ENCODE results near the gene NDUFS4. TPM values are rescaled to one million over a fixed set of nuclear protein-coding genes. Genes with fewer than 3 reads are reported as not detected.
"Not testable (repeated sequence)": the region's sequence is repeated elsewhere in the genome, so short reads cannot be mapped to it uniquely, and the experiment has no call there.

The NDUFS4 gene
- total RNA-seq, 2 experiments from 2014 or later: 52.2 to 69.1 TPM

DNA sequence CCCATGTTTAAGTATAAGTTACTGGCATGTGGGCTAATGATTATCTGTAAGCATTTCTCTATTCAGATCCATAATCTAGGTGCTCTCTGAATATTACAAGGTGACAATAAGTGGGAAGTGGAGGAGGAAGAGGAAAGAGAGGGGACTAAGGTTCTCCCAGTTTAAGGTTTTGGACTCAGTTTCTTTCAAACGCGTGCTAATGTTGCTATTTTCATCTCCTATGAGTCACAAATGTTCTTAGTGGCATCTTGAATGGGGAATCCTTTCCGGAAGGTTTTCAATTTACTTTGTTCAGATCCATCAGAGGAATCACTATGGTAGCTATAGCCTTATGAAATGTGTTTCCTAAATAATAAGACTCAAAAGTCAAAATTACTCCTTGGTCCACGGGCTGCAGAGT, 48.5 kb downstream of the NDUFS4 start:
- ATAC-seq; H3K27me3 Mint-ChIP-seq; H3K4me3 Mint-ChIP-seq; DNase-seq; H3K27ac Mint-ChIP-seq; CTCF ChIA-PET; POLR2A ChIA-PET; H3K9me3 Mint-ChIP-seq (ENCODE audit: low read depth); intact Hi-C loops (cut with DNase I, micrococcal nuclease); H3K4me1 Mint-ChIP-seq: not testable (repeated sequence)
- peaks cover 34% of the 10 kb centered on the region for H3K36me3 Mint-ChIP-seq (ENCODE audit: low read depth)

DNA sequence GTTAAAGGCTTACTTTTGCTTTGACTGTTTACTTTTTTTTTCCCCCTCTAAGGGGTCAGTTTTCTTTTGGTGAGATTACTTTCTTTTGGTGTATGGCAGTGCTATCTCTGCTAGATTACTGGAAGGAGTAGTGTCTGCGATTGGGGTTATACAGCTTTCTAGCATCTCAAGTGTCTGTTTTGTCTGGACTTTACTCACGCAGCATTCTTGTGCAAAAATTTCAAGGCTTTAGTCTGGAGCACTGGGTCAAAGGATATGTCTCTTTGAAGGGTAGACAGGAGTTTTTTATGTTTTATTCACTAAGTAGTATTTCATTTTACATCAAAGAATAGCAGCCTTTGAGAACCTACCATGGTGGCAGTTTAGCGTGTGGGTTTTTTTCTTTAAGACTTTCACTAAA, 52.6 kb downstream of the NDUFS4 start:
- peaks cover 17% of the 10 kb centered on the region for H3K36me3 Mint-ChIP-seq (ENCODE audit: low read depth)
- H3K4me3 Mint-ChIP-seq: no peak overlapping the region
- H3K4me1 Mint-ChIP-seq: peaks cover 7% of the 10 kb centered on the region
- no peaks in the 10 kb centered on the region for H3K27me3 Mint-ChIP-seq
- H3K27ac Mint-ChIP-seq: no peak overlapping the region
- intact Hi-C loops (cut with DNase I, micrococcal nuclease): no loop called here
- DNase-seq (no peak), ATAC-seq (no peak)
- no peaks in the 10 kb centered on the region for H3K9me3 Mint-ChIP-seq (ENCODE audit: low read depth)
- ChIA-PET POLR2A (no interaction called here), CTCF (no interaction called here)

- H3K27me3 Mint-ChIP-seq: no peaks in the 10 kb centered on the region
- DNase-seq: no peak
- H3K9me3 Mint-ChIP-seq (ENCODE audit: low read depth): no peaks in the 10 kb centered on the region
- POLR2A ChIA-PET: no interaction called here
- peaks cover 17% of the 10 kb centered on the region for H3K36me3 Mint-ChIP-seq (ENCODE audit: low read depth)
- H3K4me1 Mint-ChIP-seq: peaks cover 7% of the 10 kb centered on the region
- intact Hi-C loops (cut with DNase I, micrococcal nuclease): no loop called here
- CTCF ChIA-PET: no interaction called here
- no peak overlapping the region for H3K4me3 Mint-ChIP-seq
- ATAC-seq: no peak
- no peak overlapping the region for H3K27ac Mint-ChIP-seq
Measured at GRCh38 chr5:53613536-53613935, 53.1 kb downstream of the NDUFS4 start.

GRCh38 chr5:53614376-53614885, 54.0 kb downstream of the NDUFS4 start:
- no peak for ATAC-seq
- no peak overlapping the region for H3K27ac Mint-ChIP-seq

DNA sequence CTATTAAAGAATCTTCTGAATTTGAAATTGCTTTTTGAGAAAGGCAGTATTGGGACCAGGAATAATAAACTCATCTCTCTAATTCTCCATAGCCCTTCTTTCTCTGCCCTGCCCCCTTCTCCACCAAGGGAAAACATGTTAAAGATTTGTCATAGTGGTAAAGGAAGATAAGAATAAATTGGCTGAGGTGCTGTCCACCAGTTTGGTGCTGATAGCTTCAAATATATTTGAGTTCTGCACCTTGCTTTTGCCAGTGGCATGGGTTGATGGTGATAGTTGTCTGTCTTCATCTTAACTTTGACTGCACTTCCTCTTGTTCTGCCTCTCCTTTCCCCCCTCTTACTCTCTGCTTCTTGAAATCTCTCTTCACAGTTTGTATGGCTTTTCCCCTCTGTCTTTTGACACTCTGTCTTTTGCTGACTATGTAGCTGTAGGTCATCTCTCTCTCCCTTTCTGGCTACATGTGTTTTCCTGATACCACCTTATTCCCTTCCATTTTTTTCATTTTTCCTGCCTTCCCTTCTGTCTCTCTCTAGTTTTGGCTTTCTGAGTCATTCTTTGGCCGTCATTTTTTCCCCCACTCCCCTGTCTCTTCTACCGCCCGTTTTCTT, 56.6 kb downstream of the NDUFS4 start:
- H3K4me3 Mint-ChIP-seq: no peak overlapping the region
- no peaks in the 10 kb centered on the region for H3K4me1 Mint-ChIP-seq
- CTCF ChIA-PET: interaction anchor here (0.7 to 1.0 kb wide), 2 partner anchors 27 to 694 kb away, joined by 3 read pairs; no protein-coding TSS in a partner anchor
- intact Hi-C loops (cut with DNase I, micrococcal nuclease): no loop called here
- H3K36me3 Mint-ChIP-seq (ENCODE audit: low read depth): peaks cover 16% of the 10 kb centered on the region
- no peak overlapping the region for H3K27ac Mint-ChIP-seq
- DNase-seq (no peak), ATAC-seq (no peak)
- H3K27me3 Mint-ChIP-seq: no peaks in the 10 kb centered on the region
- H3K9me3 Mint-ChIP-seq (ENCODE audit: low read depth): peaks cover 4% of the 10 kb centered on the region
- POLR2A ChIA-PET: no interaction called here

More at GRCh38 chr5:53614376-53614885, 54.0 kb downstream of the NDUFS4 start:
- H3K27me3 Mint-ChIP-seq: no peaks in the 10 kb centered on the region
- peaks cover 12% of the 10 kb centered on the region for H3K36me3 Mint-ChIP-seq (ENCODE audit: low read depth)
- intact Hi-C loops (cut with DNase I, micrococcal nuclease): no loop called here
- H3K9me3 Mint-ChIP-seq (ENCODE audit: low read depth): no peaks in the 10 kb centered on the region
- H3K4me3 Mint-ChIP-seq: no peak overlapping the region
- H3K4me1 Mint-ChIP-seq: peaks cover 5% of the 10 kb centered on the region
- DNase-seq: no peak
- ChIA-PET CTCF (no interaction called here), POLR2A (no interaction called here)

DNA sequence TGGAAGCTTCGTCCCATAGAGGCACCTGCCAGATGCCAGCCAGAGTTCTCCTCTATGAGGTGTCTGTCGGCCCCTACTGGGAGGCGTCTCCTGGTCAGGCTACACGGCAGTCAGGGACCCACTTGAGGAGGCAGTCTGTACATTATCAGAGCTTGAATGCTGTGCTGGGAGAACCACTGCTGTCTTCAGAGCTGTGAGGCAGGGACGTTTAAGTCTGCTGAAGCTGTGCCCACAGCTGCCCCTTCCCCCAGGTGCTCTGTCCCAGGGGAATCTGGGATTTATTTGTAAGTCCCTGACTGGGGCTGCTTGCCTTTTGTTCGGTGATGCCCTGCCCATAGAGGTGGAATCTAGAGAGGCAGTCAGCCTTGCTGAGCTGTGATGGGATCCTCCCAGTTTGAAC, 70.8 kb downstream of the NDUFS4 start:
- ChIA-PET POLR2A (no interaction called here), CTCF (no interaction called here)
- peaks cover 24% of the 10 kb centered on the region for H3K4me1 Mint-ChIP-seq
- ATAC-seq: no peak
- no peak overlapping the region for H3K4me3 Mint-ChIP-seq
- intact Hi-C loops (cut with DNase I, micrococcal nuclease): no loop called here
- H3K27ac Mint-ChIP-seq: no peak overlapping the region
- H3K9me3 Mint-ChIP-seq (ENCODE audit: low read depth): peaks cover 10% of the 10 kb centered on the region
- H3K27me3 Mint-ChIP-seq: no peaks in the 10 kb centered on the region
- DNase-seq: no peak
- peaks cover 40% of the 10 kb centered on the region for H3K36me3 Mint-ChIP-seq (ENCODE audit: low read depth)

DNA sequence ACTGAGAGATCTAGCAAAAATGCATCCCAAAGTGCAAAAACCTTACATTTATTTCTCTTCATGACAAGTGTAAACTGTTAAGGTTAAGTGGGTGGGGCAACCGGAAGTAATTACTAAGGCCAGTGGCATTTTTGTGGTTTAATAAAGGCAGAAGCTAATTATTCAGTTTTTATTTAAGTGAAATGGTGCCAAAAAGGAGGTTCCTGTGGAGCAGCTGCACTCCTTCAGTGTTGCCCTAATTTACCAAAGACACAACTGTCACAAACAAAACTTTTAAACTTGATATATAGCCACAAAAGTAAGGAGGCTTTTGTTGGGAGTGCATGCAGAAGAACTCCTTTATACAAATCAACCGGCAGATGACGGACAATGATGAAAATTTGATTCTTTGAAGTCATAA, 81.6 kb downstream of the NDUFS4 start:
- peaks cover 25% of the 10 kb centered on the region for H3K36me3 Mint-ChIP-seq (ENCODE audit: low read depth)
- CTCF ChIA-PET: no interaction called here
- no peak overlapping the region for H3K27ac Mint-ChIP-seq
- H3K27me3 Mint-ChIP-seq: no peaks in the 10 kb centered on the region
- ATAC-seq (no peak), DNase-seq (no peak)
- H3K4me3 Mint-ChIP-seq: no peak overlapping the region
- no peaks in the 10 kb centered on the region for H3K9me3 Mint-ChIP-seq (ENCODE audit: low read depth)
- intact Hi-C loops (cut with DNase I, micrococcal nuclease): no loop called here
- H3K4me1 Mint-ChIP-seq: no peaks in the 10 kb centered on the region
- POLR2A ChIA-PET: no interaction called here

- Mint-ChIP-seq H3K36me3 (ENCODE audit: low read depth) (peaks cover 31% of the 10 kb centered on the region), H3K27ac (no peak overlapping the region), H3K9me3 (ENCODE audit: low read depth) (no peaks in the 10 kb centered on the region), H3K4me3 (no peak overlapping the region), H3K27me3 (no peaks in the 10 kb centered on the region), H3K4me1 (no peaks in the 10 kb centered on the region)
- intact Hi-C loops (cut with DNase I, micrococcal nuclease): no loop called here
- no peak for ATAC-seq
- ChIA-PET CTCF (interaction anchor here (1.0 kb wide), 1 partner anchor 86 kb away, joined by 4 read pairs; no protein-coding TSS in a partner anchor), POLR2A (no interaction called here)
- no peak for DNase-seq
Measured at GRCh38 chr5:53643445-53643844, 83.0 kb downstream of the NDUFS4 start.

DNA sequence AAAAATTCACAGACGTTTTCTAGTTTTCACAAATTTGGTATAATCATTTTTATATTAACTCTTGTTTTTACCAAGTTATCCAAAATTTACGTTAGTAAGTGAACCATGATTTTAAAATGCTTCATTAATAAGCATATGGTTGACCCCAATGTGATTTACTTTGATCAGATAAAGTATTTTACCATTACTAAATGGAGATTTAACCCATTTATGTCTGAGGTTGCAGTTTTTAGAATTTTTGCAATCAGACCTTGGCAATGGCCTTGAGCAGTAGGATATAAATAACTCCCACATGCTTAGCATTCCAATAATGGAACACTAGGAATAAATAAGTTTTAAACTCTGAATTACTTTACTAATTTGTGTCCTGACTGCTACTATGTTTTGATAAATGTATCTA, 84.6 kb downstream of the NDUFS4 start:
- Mint-ChIP-seq H3K4me1 (no peaks in the 10 kb centered on the region), H3K27me3 (no peaks in the 10 kb centered on the region), H3K4me3 (no peak overlapping the region), H3K36me3 (ENCODE audit: low read depth) (peaks cover 39% of the 10 kb centered on the region), H3K27ac (no peak overlapping the region), H3K9me3 (ENCODE audit: low read depth) (peaks cover 5% of the 10 kb centered on the region)
- DNase-seq (no peak), ATAC-seq (no peak)
- ChIA-PET POLR2A (no interaction called here), CTCF (interaction anchor here (0.9 to 1.2 kb wide), 2 partner anchors 28 to 583 kb away, joined by 3 read pairs; no protein-coding TSS in a partner anchor)
- intact Hi-C loops (cut with DNase I, micrococcal nuclease): no loop called here

- POLR2A ChIA-PET: no interaction called here
- DNase-seq: no peak
- intact Hi-C loops (cut with DNase I, micrococcal nuclease): no loop called here
- Mint-ChIP-seq H3K4me1 (no peaks in the 10 kb centered on the region), H3K9me3 (ENCODE audit: low read depth) (peaks cover 5% of the 10 kb centered on the region), H3K36me3 (ENCODE audit: low read depth) (peaks cover 32% of the 10 kb centered on the region), H3K27me3 (no peaks in the 10 kb centered on the region), H3K4me3 (no peak overlapping the region), H3K27ac (no peak overlapping the region)
- CTCF ChIA-PET: no interaction called here
- no peak for ATAC-seq
Measured at GRCh38 chr5:53649352-53649751, 88.9 kb downstream of the NDUFS4 start.

GRCh38 chr5:53660573-53660972, 100.1 kb downstream of the NDUFS4 start:
- Mint-ChIP-seq H3K9me3 (ENCODE audit: low read depth) (peaks cover 17% of the 10 kb centered on the region), H3K36me3 (ENCODE audit: low read depth) (peaks cover 65% of the 10 kb centered on the region)
- POLR2A ChIA-PET; DNase-seq; ATAC-seq; H3K4me1 Mint-ChIP-seq; H3K4me3 Mint-ChIP-seq; H3K27ac Mint-ChIP-seq; CTCF ChIA-PET; H3K27me3 Mint-ChIP-seq; intact Hi-C loops (cut with DNase I, micrococcal nuclease): not testable (repeated sequence)

GRCh38 chr5:53665313-53665712, 104.9 kb downstream of the NDUFS4 start:
- Mint-ChIP-seq H3K36me3 (ENCODE audit: low read depth) (peaks cover 67% of the 10 kb centered on the region), H3K9me3 (ENCODE audit: low read depth) (peaks cover 19% of the 10 kb centered on the region)
- ATAC-seq; DNase-seq; POLR2A ChIA-PET; intact Hi-C loops (cut with DNase I, micrococcal nuclease); H3K27ac Mint-ChIP-seq; CTCF ChIA-PET; H3K27me3 Mint-ChIP-seq; H3K4me1 Mint-ChIP-seq; H3K4me3 Mint-ChIP-seq: not testable (repeated sequence)
